Spleen (tissue), 7 donors: Measurements from ENCODE around the gene NR2F1-AS1.

Experiments used
- CTCF ChIP-seq, 11 experiments: fragments of 200-600 bp in 7 of 11; fragments of 450-650 bp in 4 of 11; sonication (generic) in 4 of 11; IDR thresholded peaks in 8 of 11; conservative IDR thresholded peaks in 3 of 11; 1 replicate in 7 of 11; 2 replicates in 4 of 11; pipeline versions ENCODE4 v1.4.0 to v1.8.0; 2016 to 2021; ENCODE audit warnings: antibody characterized with exemption in 11 of 11, inconsistent platforms in 4 of 11, mild to moderate bottlenecking in 1 of 11
- POLR2A ChIP-seq, 3 donors: fragments of 450-650 bp; IDR thresholded peaks; one replicate each; pipeline ENCODE4 v1.5.1; 2017; ENCODE audit warnings: antibody characterized with exemption in 3 of 3, mild to moderate bottlenecking in 1 of 3
- POLR2AphosphoS5 ChIP-seq, 3 donors: sonication (generic); formaldehyde crosslinking; IDR thresholded peaks; one replicate each; pipeline ENCODE4 v1.5.1; 2017; ENCODE audit warnings: antibody characterized with exemption in 3 of 3
- donor health status: DM: no; HTN: no; CAD: no; lungs with moderate emphysema.
- donor health status: DM: no; HTN: no; CAD: no.
- donor health status: DM: no; HTN: no; CAD: no.

- TF ChIP-seq CTCF (IDR thresholded peaks at IDR 0.05 in 8 of 11, conservative IDR thresholded peaks at IDR 0.05 in 3 of 11): no peak
- TF ChIP-seq POLR2A (IDR thresholded peaks at IDR 0.05): no peak
- TF ChIP-seq POLR2AphosphoS5 (IDR thresholded peaks at IDR 0.05): no peak
These were observed 178.6 kb downstream of the NR2F1-AS1 start for GRCh38 chr5:93402451-93402850.
